Nephron progenitor cell (in vitro differentiated cells): ENCODE data around the gene ACAN.

Source experiments
- DNase-seq: peaks from one replicate; pipeline ENCODE4 v3.0.0; 2021
- H3K27ac Mint-ChIP-seq: 2 replicates; pipeline ENCODE4 v1.8.0; 2021; ENCODE audit warnings: mild to moderate bottlenecking, moderate library complexity, mixed read lengths
- H3K27me3 Mint-ChIP-seq: 2 replicates; pipeline ENCODE4 v1.8.0; 2021; ENCODE audit warnings: mild to moderate bottlenecking, low read depth, mixed read lengths; ENCODE audit not compliant: poor library complexity
- H3K36me3 Mint-ChIP-seq: 2 replicates; pipeline ENCODE4 v1.8.0; 2021; ENCODE audit warnings: low read depth, mixed read lengths
- H3K4me1 Mint-ChIP-seq: 2 replicates; pipeline ENCODE4 v1.8.0; 2021; ENCODE audit warnings: mixed read lengths
- H3K4me3 Mint-ChIP-seq: 2 replicates; pipeline ENCODE4 v1.8.0; 2021; ENCODE audit warnings: mild to moderate bottlenecking, moderate library complexity, mixed read lengths
- H3K9me3 Mint-ChIP-seq: 2 replicates; pipeline ENCODE4 v1.8.0; 2021; ENCODE audit warnings: mild to moderate bottlenecking, moderate library complexity, mixed read lengths
- CTCF ChIP-seq: fragments of 200-600 bp; sonication (generic); IDR thresholded peaks from 2 replicates; pipeline ENCODE4 v1.5.0; 2021; ENCODE audit warnings: antibody characterized with exemption

Gene ACAN

DNA sequence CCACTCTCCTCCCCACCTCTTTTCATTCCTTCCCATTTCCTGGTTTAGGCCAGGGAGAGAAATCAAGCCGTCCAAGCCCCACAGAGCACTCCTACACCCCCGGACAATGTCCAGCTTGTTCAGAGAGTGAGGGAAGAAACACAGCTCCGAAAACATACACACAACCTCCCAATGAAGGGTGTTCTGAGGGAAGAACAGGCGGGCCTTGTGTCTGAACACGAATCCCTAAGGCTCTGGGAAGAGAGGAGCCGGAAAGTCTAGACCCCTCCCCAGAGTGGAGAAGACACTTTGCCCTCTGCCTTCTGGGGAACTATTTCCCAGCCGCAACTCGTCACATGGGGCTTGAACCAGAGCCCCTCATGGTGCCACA, 30.5 kb downstream of the ACAN start:
- peaks cover 15% of the 10 kb centered on the region for H3K27me3 Mint-ChIP-seq
- H3K27ac Mint-ChIP-seq = no peak overlapping the region
- peaks cover 35% of the 10 kb centered on the region for H3K4me1 Mint-ChIP-seq
- no peak for DNase-seq
- H3K4me3 Mint-ChIP-seq = no peak overlapping the region
- TF ChIP-seq CTCF = no peak
- H3K36me3 Mint-ChIP-seq = no peaks in the 10 kb centered on the region
- no peaks in the 10 kb centered on the region for H3K9me3 Mint-ChIP-seq

DNA sequence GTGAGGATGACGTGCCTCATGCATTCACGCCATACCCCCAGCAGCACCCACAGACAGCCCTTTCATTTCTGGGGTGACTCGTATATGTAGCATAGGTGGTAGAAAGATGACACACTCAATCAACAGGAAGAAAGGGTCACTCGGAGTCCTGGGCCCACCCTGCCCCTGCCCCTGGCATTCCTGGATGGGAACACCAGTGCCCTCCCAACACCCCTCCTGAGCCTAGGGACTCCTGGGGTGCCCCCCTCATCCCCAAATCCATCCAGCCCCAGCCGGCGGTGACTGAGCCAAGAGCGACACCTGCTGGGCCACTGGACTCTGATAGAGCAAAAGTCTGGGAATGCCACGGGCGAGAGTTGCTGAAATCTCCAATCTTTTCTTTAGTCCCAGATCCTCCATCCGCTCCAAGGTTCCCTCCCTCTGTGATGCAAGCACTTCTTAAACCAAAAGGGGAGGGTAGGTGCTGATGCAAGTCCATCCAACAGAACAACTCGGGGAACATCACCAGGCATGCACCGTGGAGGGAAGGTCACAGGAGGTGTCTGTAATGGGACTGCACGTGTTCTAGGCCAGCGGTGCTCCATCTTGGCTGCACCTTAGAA, 31.1 kb downstream of the ACAN start:
- H3K36me3 Mint-ChIP-seq = no peaks in the 10 kb centered on the region
- H3K4me1 Mint-ChIP-seq = peaks cover 38% of the 10 kb centered on the region
- peak; percentile 60 for TF ChIP-seq CTCF
- no peak overlapping the region for H3K4me3 Mint-ChIP-seq
- no peak overlapping the region for H3K27ac Mint-ChIP-seq
- peaks cover 14% of the 10 kb centered on the region for H3K27me3 Mint-ChIP-seq
- peak; percentile 62 for DNase-seq
- no peaks in the 10 kb centered on the region for H3K9me3 Mint-ChIP-seq

DNA sequence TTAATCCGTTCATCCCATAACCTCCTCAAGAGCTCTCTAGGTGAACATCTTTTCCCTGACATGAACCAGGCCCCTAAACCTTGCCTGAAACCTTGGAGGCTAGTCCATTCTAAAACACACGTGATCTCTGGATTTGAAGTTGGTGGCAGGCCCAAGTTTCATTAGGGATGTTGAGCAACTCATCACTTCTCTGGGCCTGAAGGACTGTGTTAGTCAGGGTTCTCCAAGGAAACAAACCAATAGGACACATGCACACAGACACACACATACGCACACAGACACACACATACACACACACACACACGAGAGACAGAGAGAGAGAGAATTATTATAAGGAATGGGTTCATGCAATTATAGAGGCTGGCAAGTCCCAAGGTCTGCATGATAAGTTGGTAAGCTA, 31.9 kb downstream of the ACAN start:
- peaks cover 14% of the 10 kb centered on the region for H3K27me3 Mint-ChIP-seq
- H3K4me1 Mint-ChIP-seq = peaks cover 42% of the 10 kb centered on the region
- no peak for TF ChIP-seq CTCF
- H3K36me3 Mint-ChIP-seq = no peaks in the 10 kb centered on the region
- H3K9me3 Mint-ChIP-seq = no peaks in the 10 kb centered on the region
- no peak overlapping the region for H3K27ac Mint-ChIP-seq
- H3K4me3 Mint-ChIP-seq = no peak overlapping the region
- DNase-seq = no peak

- DNase-seq = no peak
- no peaks in the 10 kb centered on the region for H3K36me3 Mint-ChIP-seq
- H3K4me1 Mint-ChIP-seq = peaks cover 47% of the 10 kb centered on the region
- H3K4me3 Mint-ChIP-seq = no peak overlapping the region
- no peak for TF ChIP-seq CTCF
- H3K9me3 Mint-ChIP-seq = no peaks in the 10 kb centered on the region
- H3K27ac Mint-ChIP-seq = no peak overlapping the region
- peaks cover 14% of the 10 kb centered on the region for H3K27me3 Mint-ChIP-seq
Observed at GRCh38 chr15:88835646-88836045, 32.4 kb downstream of the ACAN start.

DNA sequence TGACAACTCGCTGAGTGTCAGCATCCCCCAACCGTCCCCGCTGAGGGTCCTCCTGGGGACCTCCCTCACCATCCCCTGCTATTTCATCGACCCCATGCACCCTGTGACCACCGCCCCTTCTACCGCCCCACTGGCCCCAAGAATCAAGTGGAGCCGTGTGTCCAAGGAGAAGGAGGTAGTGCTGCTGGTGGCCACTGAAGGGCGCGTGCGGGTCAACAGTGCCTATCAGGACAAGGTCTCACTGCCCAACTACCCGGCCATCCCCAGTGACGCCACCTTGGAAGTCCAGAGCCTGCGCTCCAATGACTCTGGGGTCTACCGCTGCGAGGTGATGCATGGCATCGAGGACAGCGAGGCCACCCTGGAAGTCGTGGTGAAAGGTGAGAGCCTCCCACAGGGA, 35.4 kb downstream of the ACAN start:
- no peak overlapping the region for H3K4me3 Mint-ChIP-seq
- H3K36me3 Mint-ChIP-seq = no peaks in the 10 kb centered on the region
- DNase-seq = no peak
- H3K27me3 Mint-ChIP-seq = peaks cover 14% of the 10 kb centered on the region
- no peaks in the 10 kb centered on the region for H3K9me3 Mint-ChIP-seq
- TF ChIP-seq CTCF = no peak
- peaks cover 30% of the 10 kb centered on the region for H3K4me1 Mint-ChIP-seq
- H3K27ac Mint-ChIP-seq = no peak overlapping the region

DNA sequence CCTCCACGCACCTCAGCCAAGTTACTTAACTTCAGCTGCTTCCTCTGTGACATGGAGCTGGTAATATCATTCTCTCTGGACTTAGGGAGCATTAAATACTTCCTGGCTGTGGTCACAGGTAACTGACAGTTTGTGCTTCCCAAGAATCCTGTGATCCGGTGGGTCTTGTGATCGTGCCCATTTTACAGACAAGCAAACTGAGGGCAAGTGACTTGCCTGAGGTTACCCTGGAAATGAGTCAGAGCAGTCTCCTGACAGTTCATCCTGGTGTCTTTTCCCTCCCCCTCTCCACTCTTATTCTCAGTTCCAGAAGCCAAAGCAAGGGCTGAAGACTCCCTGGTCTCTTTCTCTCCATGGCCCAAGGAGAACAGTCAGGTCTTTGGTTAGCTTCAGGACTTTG, 35.9 kb downstream of the ACAN start:
- no peaks in the 10 kb centered on the region for H3K9me3 Mint-ChIP-seq
- peaks cover 14% of the 10 kb centered on the region for H3K27me3 Mint-ChIP-seq
- H3K4me1 Mint-ChIP-seq = peaks cover 25% of the 10 kb centered on the region
- no peaks in the 10 kb centered on the region for H3K36me3 Mint-ChIP-seq
- TF ChIP-seq CTCF = no peak
- no peak overlapping the region for H3K4me3 Mint-ChIP-seq
- H3K27ac Mint-ChIP-seq = no peak overlapping the region
- no peak for DNase-seq
